Transverse colon (tissue), 4 donors: ENCODE data around the gene CFAP20DC. TPM values are rescaled to one million over a fixed set of nuclear protein-coding genes. Genes with fewer than 3 reads are reported as not detected.
"Not testable (repeated sequence)": the region's sequence is repeated elsewhere in the genome, so short reads cannot be mapped to it uniquely, and the experiment has no call there.

ENCODE experiments used
- DNase-seq: peaks from one replicate; pipeline ENCODE4 v3.0.0-alpha.2; 2019
- H3K27ac ChIP-seq, 4 donors: fragments of 200-600 bp; sonication (generic); 2 replicates each; pipeline ENCODE4 v1.5.1; 2016 to 2018; ENCODE audit warnings: inconsistent platforms in 4 of 4
- H3K27me3 ChIP-seq: fragments of 200-600 bp; sonication (generic); 2 replicates; pipeline ENCODE4 v1.5.1; 2017; ENCODE audit warnings: inconsistent platforms
- H3K36me3 ChIP-seq, 4 donors: fragments of 200-600 bp; sonication (generic); 2 replicates each; pipeline ENCODE4 v1.5.1; 2017 to 2019; ENCODE audit warnings: inconsistent platforms in 4 of 4
- H3K4me1 ChIP-seq, 4 donors: fragments of 200-600 bp; sonication (generic); 2 replicates each; pipeline ENCODE4 v1.5.1; 2017 to 2020; ENCODE audit warnings: inconsistent platforms in 4 of 4
- H3K4me3 ChIP-seq, 4 donors: fragments of 200-600 bp; sonication (generic); 1 replicate in 1 of 4; 2 replicates in 3 of 4; pipeline versions ENCODE4 v1.5.1 to v1.6.1; 2017 to 2019; ENCODE audit warnings: inconsistent platforms in 4 of 4
- H3K9me3 ChIP-seq, 2 donors: fragments of 200-600 bp; sonication (generic); 2 replicates each; pipeline ENCODE4 v1.5.1; 2017 to 2019; ENCODE audit warnings: inconsistent platforms in 2 of 2
- EP300 ChIP-seq: sonication (generic); formaldehyde crosslinking; IDR thresholded peaks from one replicate; pipeline ENCODE4 v1.6.1; 2017; ENCODE audit warnings: antibody characterized with exemption, low read depth
- POLR2A ChIP-seq: fragments of 450-650 bp; IDR thresholded peaks from one replicate; pipeline ENCODE4 v1.6.1; 2016; ENCODE audit warnings: antibody characterized with exemption, mild to moderate bottlenecking, moderate library complexity
- POLR2AphosphoS5 ChIP-seq, 3 donors: sonication (generic); formaldehyde crosslinking; IDR thresholded peaks; one replicate each; pipeline ENCODE4 v1.6.1; 2016; ENCODE audit warnings: antibody characterized with exemption in 3 of 3
- WGBS, 2 donors: methylation state at CpG; one replicate each; pipeline ENCODE4 v1.1.5; 2018; ENCODE audit warnings: low coverage in 1 of 2; 5-methylcytosine and 5-hydroxymethylcytosine counted together
- in situ Hi-C, 4 donors: fragments of 200-750 bp; cut with MboI; loops; one replicate each; pipeline versions ENCODE4 v1.15.0 to v1.15.1; 2017; ENCODE audit warnings: low sequenced_read_pairs in 3 of 4, low pct_ligation_motif_present in 1 of 4, low pct_unique_long_range_greater_than_20kb in 1 of 4
- intact Hi-C: fragments of 100-400 bp; cut with DNase I; formaldehyde crosslinking; loops from one replicate; pipeline ENCODE4 v1.15.1; 2023; ENCODE audit warnings: low total_unique reads
- total RNA-seq, 4 donors: library from RNA; depleted of rRNA; stranded (reverse); fragments of >200 nt; gene quantifications; one replicate each; pipeline ENCODE4 v1.1.0, GENCODE V29; 2016
- TF ChIP-seq, protein P1 (sequence below), 5 experiments: fragments of 200-600 bp in 3 of 5; fragments of 450-650 bp in 2 of 5; sonication (generic) in 3 of 5; IDR thresholded peaks; 1 replicate in 2 of 5; 2 replicates in 3 of 5; pipeline ENCODE4 v1.5.1; 2016 to 2017; ENCODE audit warnings: antibody characterized with exemption in 5 of 5, inconsistent platforms in 3 of 5, mild to moderate bottlenecking in 2 of 5, moderate library complexity in 1 of 5

CFAP20DC gene
- total RNA-seq, 4 donors from 2014 or later = 0.20 to 0.82 TPM; not detected in 2

DNA sequence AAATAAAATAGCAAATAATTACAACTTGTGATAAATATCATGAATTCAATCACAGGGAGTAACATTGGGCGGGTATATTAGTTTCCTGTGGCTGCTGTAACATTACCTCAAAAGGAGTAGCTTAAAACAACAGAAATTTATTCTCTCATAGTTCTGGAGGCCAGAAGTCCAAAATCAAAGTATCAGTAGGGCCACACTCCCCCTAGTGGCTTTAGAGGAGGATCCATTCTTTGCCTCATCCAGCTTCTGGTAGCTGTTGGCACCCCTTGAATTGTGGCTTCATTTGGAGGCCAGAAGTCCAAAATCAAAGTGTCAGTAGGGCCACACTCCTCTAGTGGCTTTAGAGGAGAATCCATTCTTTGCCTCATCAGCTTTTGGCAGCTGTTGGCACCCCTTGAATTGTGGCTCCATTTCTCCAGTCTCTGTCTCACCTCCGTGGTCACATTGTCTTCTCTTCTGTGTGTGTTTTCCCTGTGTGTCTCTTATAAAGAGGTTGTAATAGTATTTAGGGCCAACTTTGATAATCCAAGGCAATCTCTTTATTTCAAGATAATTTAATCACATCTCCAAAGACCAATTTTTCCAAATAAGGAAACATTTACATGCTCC is 3.1 kb upstream of the CFAP20DC start:
- WGBS, 2 donors = 57 to 68% methylated on average over 2 of the region's 2 CpGs
- Histone ChIP-seq H3K4me1 (peaks cover 0 to 3% (median 0%) of the 10 kb centered on the region in 4 donors), H3K36me3 (no peaks in the 10 kb centered on the region), H3K9me3 (no peaks in the 10 kb centered on the region), H3K27me3 (no peaks in the 10 kb centered on the region), H3K4me3 (no peak overlapping the region), H3K27ac (no peak overlapping the region)
- in situ Hi-C loops (loop anchor here in 1 of 4 donors (25.0 kb wide), 1 partner anchor 416 kb away; no protein-coding TSS in a partner anchor), intact Hi-C loops (no loop called here)
- TF ChIP-seq POLR2A = no peak
- TF ChIP-seq, protein P1, sequence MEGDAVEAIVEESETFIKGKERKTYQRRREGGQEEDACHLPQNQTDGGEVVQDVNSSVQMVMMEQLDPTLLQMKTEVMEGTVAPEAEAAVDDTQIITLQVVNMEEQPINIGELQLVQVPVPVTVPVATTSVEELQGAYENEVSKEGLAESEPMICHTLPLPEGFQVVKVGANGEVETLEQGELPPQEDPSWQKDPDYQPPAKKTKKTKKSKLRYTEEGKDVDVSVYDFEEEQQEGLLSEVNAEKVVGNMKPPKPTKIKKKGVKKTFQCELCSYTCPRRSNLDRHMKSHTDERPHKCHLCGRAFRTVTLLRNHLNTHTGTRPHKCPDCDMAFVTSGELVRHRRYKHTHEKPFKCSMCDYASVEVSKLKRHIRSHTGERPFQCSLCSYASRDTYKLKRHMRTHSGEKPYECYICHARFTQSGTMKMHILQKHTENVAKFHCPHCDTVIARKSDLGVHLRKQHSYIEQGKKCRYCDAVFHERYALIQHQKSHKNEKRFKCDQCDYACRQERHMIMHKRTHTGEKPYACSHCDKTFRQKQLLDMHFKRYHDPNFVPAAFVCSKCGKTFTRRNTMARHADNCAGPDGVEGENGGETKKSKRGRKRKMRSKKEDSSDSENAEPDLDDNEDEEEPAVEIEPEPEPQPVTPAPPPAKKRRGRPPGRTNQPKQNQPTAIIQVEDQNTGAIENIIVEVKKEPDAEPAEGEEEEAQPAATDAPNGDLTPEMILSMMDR (IDR thresholded peaks at IDR 0.05) = peak; percentile 49 to 63 (median 55)
- TF ChIP-seq POLR2AphosphoS5 (IDR thresholded peaks at IDR 0.05) = no peak
- no peak for TF ChIP-seq EP300
- no peak for DNase-seq

DNA sequence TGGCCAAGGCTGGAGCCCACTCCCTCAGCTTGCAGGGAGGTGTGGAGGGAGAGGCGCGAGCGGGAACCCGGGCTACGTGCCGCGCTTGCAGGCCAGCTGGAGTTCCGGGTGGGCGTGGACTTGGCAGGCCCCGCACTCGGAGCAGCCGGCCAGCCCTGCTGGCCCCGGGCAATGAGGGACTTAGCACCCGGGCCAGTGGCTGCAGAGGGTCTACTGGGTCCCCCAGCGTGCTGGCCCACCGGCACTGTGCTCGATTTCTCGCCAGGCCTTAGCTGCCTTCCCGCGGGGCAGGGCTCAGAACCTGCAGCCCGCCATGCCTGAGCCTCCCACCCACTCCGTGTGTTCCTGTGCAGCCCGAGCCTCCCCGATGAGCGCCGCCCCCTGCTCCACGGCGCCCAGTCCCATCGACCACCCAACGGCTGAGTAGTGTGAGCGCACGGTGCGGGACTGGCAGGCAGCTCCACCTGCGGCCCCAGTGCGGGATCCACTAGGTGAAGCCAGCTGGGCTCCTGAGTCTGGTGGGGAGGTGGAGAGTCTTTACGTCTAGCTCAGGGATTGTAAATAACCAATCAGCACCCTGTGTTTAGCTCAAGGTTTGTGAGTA is 1.1 kb upstream of the CFAP20DC start:
- H3K4me1 ChIP-seq, H3K9me3 ChIP-seq, H3K27ac ChIP-seq, DNase-seq, H3K36me3 ChIP-seq, intact Hi-C loops, H3K27me3 ChIP-seq, H3K4me3 ChIP-seq: not testable (repeated sequence)
- in situ Hi-C loops = loop anchor here in 1 of 4 donors (25.0 kb wide), 1 partner anchor 414 kb away; no protein-coding TSS in a partner anchor
- WGBS, 2 donors = 96% methylated on average over 24 of the region's 36 CpGs; no CpG with 5 or more reads in 1 of the 2 donors

DNA sequence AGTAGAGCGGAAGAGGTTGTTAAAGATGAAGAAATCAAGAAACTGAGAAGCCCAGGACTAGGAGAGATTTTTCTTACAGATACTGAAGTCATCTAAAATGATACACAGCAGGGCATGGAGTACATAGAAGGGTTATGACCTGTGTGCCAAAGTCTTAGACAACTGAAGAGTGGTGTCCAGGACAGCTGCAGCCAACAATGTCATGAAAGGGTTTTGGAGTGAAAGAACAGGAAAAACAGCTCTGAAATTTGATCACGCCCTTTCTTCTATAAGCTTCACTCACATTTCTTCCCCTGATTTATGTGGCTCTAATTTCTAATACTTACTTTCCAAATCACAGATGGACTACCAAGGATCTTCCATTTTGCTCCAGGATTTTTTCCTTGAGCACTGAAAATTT is 3.0 kb downstream of the CFAP20DC start:
- no peaks in the 10 kb centered on the region for H3K27me3 ChIP-seq
- intact Hi-C loops = no loop called here
- in situ Hi-C loops = loop anchor here in 1 of 4 donors (10.0 kb wide), 1 partner anchor 402 kb away; no protein-coding TSS in a partner anchor
- no peaks in the 10 kb centered on the region for H3K36me3 ChIP-seq
- H3K9me3 ChIP-seq = no peaks in the 10 kb centered on the region
- no peak overlapping the region for H3K4me3 ChIP-seq
- 92 to 93% methylated on average over 1 to 2 of the region's 2 CpGs for WGBS, 2 donors
- no peak for DNase-seq
- H3K4me1 ChIP-seq = peaks cover 0 to 3% (median 0%) of the 10 kb centered on the region in 4 donors
- H3K27ac ChIP-seq = no peak overlapping the region
- TF ChIP-seq EP300 (no peak), POLR2A (no peak), POLR2AphosphoS5 (IDR thresholded peaks at IDR 0.05) (no peak)
- TF ChIP-seq, protein P1 (IDR thresholded peaks at IDR 0.05) = no peak

DNA sequence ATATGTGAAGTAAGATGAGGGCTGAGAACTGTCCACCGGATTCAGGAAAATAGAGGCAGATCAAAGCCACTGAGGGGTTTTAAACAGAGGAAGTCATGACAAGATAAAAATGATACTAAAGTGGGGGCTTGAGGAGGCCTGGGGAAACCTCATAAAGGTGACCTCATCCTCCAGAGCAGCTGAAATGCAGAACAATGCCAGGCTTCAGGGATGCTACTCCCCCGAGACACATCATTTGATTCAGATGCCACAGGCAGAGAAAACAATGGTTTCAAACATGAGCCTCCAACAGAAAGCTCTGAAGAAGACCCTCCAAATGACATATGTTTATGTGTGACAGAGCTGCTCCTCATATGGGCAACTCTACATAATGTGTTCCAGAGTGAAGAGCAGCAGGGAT is 6.4 kb downstream of the CFAP20DC start:
- in situ Hi-C loops = loop anchor here in 1 of 4 donors (10.0 kb wide), 1 partner anchor 399 kb away; no protein-coding TSS in a partner anchor

More for the DNA sequence above, 6.4 kb downstream of the CFAP20DC start:
- H3K36me3 ChIP-seq = no peaks in the 10 kb centered on the region
- H3K27me3 ChIP-seq = no peaks in the 10 kb centered on the region
- H3K4me3 ChIP-seq = no peak overlapping the region
- 86 to 90% methylated on average over 2 of the region's 2 CpGs for WGBS, 2 donors
- intact Hi-C loops = no loop called here
- no peak for DNase-seq
- H3K4me1 ChIP-seq = no peaks in the 10 kb centered on the region
- TF ChIP-seq EP300 (no peak), POLR2AphosphoS5 (IDR thresholded peaks at IDR 0.05) (no peak), POLR2A (no peak)
- TF ChIP-seq, protein P1 (IDR thresholded peaks at IDR 0.05) = no peak
- H3K9me3 ChIP-seq = no peaks in the 10 kb centered on the region
- H3K27ac ChIP-seq = no peak overlapping the region
